Breast epithelium (tissue), 4 donors: ENCODE measurements around the gene WDR31. TPM values are rescaled to one million over a fixed set of nuclear protein-coding genes. Genes with fewer than 3 reads are reported as not detected.

Experiments used
- DNase-seq, 2 donors: peaks; one replicate each; pipeline ENCODE4 v3.0.0-alpha.2; 2019; ENCODE audit warnings: low spot score in 2 of 2
- H3K27ac ChIP-seq, 2 donors: fragments of 200-600 bp; sonication (generic) in 1 of 2; one replicate each; pipeline ENCODE4 v1.5.1; 2016 to 2019; ENCODE audit warnings: mild to moderate bottlenecking in 1 of 2
- H3K27me3 ChIP-seq, 2 donors: fragments of 200-600 bp; sonication (generic) in 1 of 2; one replicate each; pipeline versions ENCODE4 v1.5.1 to v1.6.0; 2017 to 2019; ENCODE audit warnings: control low read depth in 1 of 2, mild to moderate bottlenecking in 1 of 2
- H3K36me3 ChIP-seq: fragments of 200-600 bp; one replicate; pipeline ENCODE4 v1.5.1; 2019
- H3K4me1 ChIP-seq, 2 donors: fragments of 200-600 bp; sonication (generic); one replicate each; pipeline ENCODE4 v1.5.1; 2016 to 2019; ENCODE audit warnings: control low read depth in 1 of 2
- H3K4me3 ChIP-seq, 3 donors: fragments of 200-600 bp; sonication (generic); 1 replicate in 2 of 3; 2 replicates in 1 of 3; pipeline ENCODE4 v1.5.1; 2016 to 2019; ENCODE audit warnings: mild to moderate bottlenecking in 3 of 3, moderate library complexity in 2 of 3
- H3K9me3 ChIP-seq, 2 donors: fragments of 200-600 bp; sonication (generic) in 1 of 2; one replicate each; pipeline ENCODE4 v1.5.1; 2016 to 2019; ENCODE audit warnings: control low read depth in 1 of 2
- CTCF ChIP-seq, 3 donors: fragments of 450-650 bp; IDR thresholded peaks; one replicate each; pipeline ENCODE4 v1.5.1; 2016 to 2017; ENCODE audit warnings: antibody characterized with exemption in 3 of 3, mild to moderate bottlenecking in 3 of 3, moderate library complexity in 3 of 3
- POLR2A ChIP-seq: fragments of 450-650 bp; IDR thresholded peaks from one replicate; pipeline ENCODE4 v1.6.1; 2016; ENCODE audit warnings: antibody characterized with exemption, mild to moderate bottlenecking, moderate library complexity
- POLR2AphosphoS5 ChIP-seq, 3 donors: sonication (generic); formaldehyde crosslinking; IDR thresholded peaks; one replicate each; pipeline ENCODE4 v1.6.1; 2017; ENCODE audit warnings: antibody characterized with exemption in 3 of 3
- intact Hi-C: fragments of 100-400 bp; cut with DNase I; formaldehyde crosslinking; loops from one replicate; pipeline ENCODE4 v1.15.1; 2023; ENCODE audit warnings: low total_unique reads
- total RNA-seq, 3 donors: library from RNA; depleted of rRNA; stranded (reverse); fragments of >200 nt; gene quantifications; one replicate each; pipeline ENCODE4 v1.1.0, GENCODE V29; 2016

WDR31 gene
- total RNA-seq, 3 donors from 2014 or later: 1.9 to 4.0 (median 3.6) TPM

- peak; percentile 72 to 90 for DNase-seq
- H3K36me3 ChIP-seq: peaks cover 7% of the 10 kb centered on the region
- no peaks in the 10 kb centered on the region for H3K9me3 ChIP-seq
- H3K4me1 ChIP-seq: peaks cover 0 to 2% of the 10 kb centered on the region in 2 donors
- no peaks in the 10 kb centered on the region for H3K27me3 ChIP-seq
- intact Hi-C loops: no loop called here
- TF ChIP-seq POLR2A: peak; percentile 89
- peak in 1 of 3 donors; percentile 15 for TF ChIP-seq CTCF (IDR thresholded peaks at IDR 0.05)
- TF ChIP-seq POLR2AphosphoS5 (IDR thresholded peaks at IDR 0.05): peak; percentile 46 to 92 (median 85)
- H3K27ac ChIP-seq: peak within 1 kb of the TSS; percentile 90 to 95
- H3K4me3 ChIP-seq: peak within 1 kb of the TSS; percentile 75 to 96 (median 83)
Observed at GRCh38 chr9:113376634-113377567, 36.8 kb upstream of the WDR31 start, which contains the start of gene HDHD3. Gene HDHD3, minus strand, starts transcription at chr9:113376986. Its CDS starts 2,632 bp downstream, at chr9:113374354.

GRCh38 chr9:113375057-113376023, 35.3 kb upstream of the WDR31 start:
- intact Hi-C loops: no loop called here
- Histone ChIP-seq H3K4me3 (peak overlapping the region in 2 of 3 donors; percentile 83 to 96), H3K9me3 (no peaks in the 10 kb centered on the region), H3K27me3 (no peaks in the 10 kb centered on the region), H3K27ac (peak overlapping the region; percentile 46 to 90), H3K4me1 (peaks cover 0 to 3% of the 10 kb centered on the region in 2 donors), H3K36me3 (peaks cover 7% of the 10 kb centered on the region)
- TF ChIP-seq CTCF (IDR thresholded peaks at IDR 0.05): no peak
- no peak for TF ChIP-seq POLR2A
- no peak for TF ChIP-seq POLR2AphosphoS5 (IDR thresholded peaks at IDR 0.05)
- no peak for DNase-seq

GRCh38 chr9:113373676-113374392, 33.8 kb upstream of the WDR31 start:
- Histone ChIP-seq H3K27ac (no peak overlapping the region), H3K4me1 (peaks cover 0 to 3% of the 10 kb centered on the region in 2 donors), H3K27me3 (no peaks in the 10 kb centered on the region), H3K4me3 (no peak overlapping the region), H3K9me3 (no peaks in the 10 kb centered on the region), H3K36me3 (peaks cover 7% of the 10 kb centered on the region)
- TF ChIP-seq POLR2A: no peak
- no peak for TF ChIP-seq CTCF (IDR thresholded peaks at IDR 0.05)
- no peak for TF ChIP-seq POLR2AphosphoS5 (IDR thresholded peaks at IDR 0.05)
- intact Hi-C loops: no loop called here
- DNase-seq: no peak

- TF ChIP-seq POLR2A (no peak), POLR2AphosphoS5 (IDR thresholded peaks at IDR 0.05) (no peak), CTCF (IDR thresholded peaks at IDR 0.05) (no peak)
- intact Hi-C loops: no loop called here
- Histone ChIP-seq H3K27me3 (no peaks in the 10 kb centered on the region), H3K36me3 (peaks cover 7% of the 10 kb centered on the region), H3K4me1 (peaks cover 0 to 3% of the 10 kb centered on the region in 2 donors), H3K9me3 (no peaks in the 10 kb centered on the region), H3K27ac (no peak overlapping the region), H3K4me3 (no peak overlapping the region)
- DNase-seq: no peak
Observed at GRCh38 chr9:113373256-113373655, 33.2 kb upstream of the WDR31 start.
